SH-SY5Y (cell line): ENCODE results near the gene RPL19.

ENCODE experiments used
- GATA2 ChIP-seq: IDR thresholded peaks from 2 replicates; pipeline ENCODE4 v1.6.1; 2011; ENCODE audit warnings: mild to moderate bottlenecking, low read depth, low read length
- GATA3 ChIP-seq: IDR thresholded peaks from 2 replicates; pipeline ENCODE4 v1.6.1; 2011; ENCODE audit warnings: low read depth, mild to moderate bottlenecking, low read length, moderate library complexity

DNA sequence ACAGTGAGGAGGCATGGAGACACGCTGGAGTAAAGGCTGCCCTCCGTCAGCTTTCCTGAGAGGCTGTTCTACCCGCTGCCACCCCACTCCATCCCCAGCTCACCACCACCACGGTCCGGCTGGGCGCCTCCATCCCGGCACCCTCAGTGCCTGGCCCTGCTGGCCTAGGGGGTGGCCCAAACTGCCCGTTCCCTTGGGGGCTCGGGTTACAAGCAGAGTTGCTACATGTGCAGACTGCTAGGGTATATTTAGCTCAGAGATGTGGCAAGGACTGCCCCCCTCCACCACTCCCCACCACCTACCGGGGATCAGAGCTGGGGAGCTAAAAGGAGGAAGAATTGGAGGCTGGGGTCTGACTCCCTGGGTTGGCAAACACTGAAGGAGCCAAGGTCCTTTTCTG lies 6.7 kb upstream of the RPL19 start:
- TF ChIP-seq GATA2 (no peak), GATA3 (no peak)
